ENCODE measurements around the gene PHRF1. TPM values are rescaled to one million over a fixed set of nuclear protein-coding genes. Genes with fewer than 3 reads are reported as not detected.

Gene PHRF1
- total and polyA plus RNA-seq, 2 of the 4 experiments (the other 2 are of a cell fraction): 10.9 to 17.5 TPM

- Histone ChIP-seq H2AFZ (replicated peaks; ENCODE audit: low read length, poor library complexity) (no peak overlapping the region), H3K79me1 (ENCODE audit: low read depth in 1 of 2, low read length in 2 of 2) (no peaks in the 10 kb centered on the region), H3K9me3 (ENCODE audit: control insufficient read depth, insufficient read depth, low read length) (no peaks in the 10 kb centered on the region), H3K9ac (ENCODE audit: low read depth, low read length) (no peak overlapping the region), H3K18ac (ENCODE audit: low read depth, low read length) (no peak overlapping the region), H3K9me1 (ENCODE audit: insufficient read depth, low read length) (no peaks in the 10 kb centered on the region), H3K56ac (ENCODE audit: extremely low read depth, insufficient read depth, low read length) (no peak overlapping the region), H2AK9ac (replicated peaks; ENCODE audit: low read depth, low read length, poor library complexity) (no peak overlapping the region), H2BK120ac (ENCODE audit: low read depth, low read length) (no peak overlapping the region), H4K20me1 (ENCODE audit: insufficient read depth, low read length) (0 out of 2 replicates have a peak, but pooled peaks cover under 1% of the 10 kb centered on the region), H3K23ac (ENCODE audit: low read depth, low read length) (no peak overlapping the region), H3K4ac (ENCODE audit: low read depth, low read length) (no peak overlapping the region), H3K27me3 (ENCODE audit: control insufficient read depth, insufficient read depth, low read length) (peaks cover 27% of the 10 kb centered on the region), H3K4me3 (ENCODE audit: insufficient read depth, low read depth, low read length) (no peak overlapping the region), H3K36me3 (ENCODE audit: control insufficient read depth, insufficient read depth, low read length) (peaks cover 2% of the 10 kb centered on the region; the same call in 1 of the 2 replicates), H2AK5ac (ENCODE audit: low read depth, low read length) (no peak overlapping the region), H4K5ac (ENCODE audit: low read depth, low read length) (no peak overlapping the region), H4K91ac (ENCODE audit: insufficient read depth, low read depth, low read length) (no peak overlapping the region), H3K14ac (replicated peaks; ENCODE audit: low read depth, low read length) (no peak overlapping the region), H4K8ac (ENCODE audit: low read depth in 2 of 2, low read length in 2 of 2) (no peak overlapping the region), H3K4me1 (ENCODE audit: control insufficient read depth, insufficient read depth, low read length) (peaks cover 2% of the 10 kb centered on the region; the same call in 1 of the 2 replicates), H2BK5ac (ENCODE audit: low read depth, low read length, poor library complexity, severe bottlenecking) (no peak overlapping the region), H3K27ac (ENCODE audit: insufficient read depth, low read length) (no peak overlapping the region), H2BK15ac (ENCODE audit: low read depth, low read length) (no peak overlapping the region), H2BK20ac (ENCODE audit: low read depth, low read length) (no peak overlapping the region), H3K4me2 (ENCODE audit: low read depth, low read length) (no peak overlapping the region)
- ChIA-PET CTCF (no interaction called here), POLR2A (ENCODE audit: unreplicated experiment) (no interaction called here)
- no peak for TF ChIP-seq MXI1 (IDR thresholded peaks at IDR 0.05; ENCODE audit: borderline replicate concordance, low read depth, low read length)
- no peak for TF ChIP-seq USF2 (IDR thresholded peaks at IDR 0.05; ENCODE audit: low read depth, low read length)
- TF ChIP-seq NFE2L2 (IDR thresholded peaks at IDR 0.05; ENCODE audit: low read depth, low read length): no peak
- no peak for TF ChIP-seq RCOR1 (IDR thresholded peaks at IDR 0.05; ENCODE audit: insufficient replicate concordance, low read length)
- no peak for TF ChIP-seq CEBPB (IDR thresholded peaks at IDR 0.05; ENCODE audit: low read depth, low read length)
- TF ChIP-seq BHLHE40 (IDR thresholded peaks at IDR 0.05; ENCODE audit: low read depth, low read length): no peak
- TF ChIP-seq MAZ (IDR thresholded peaks at IDR 0.05; ENCODE audit: borderline replicate concordance, low read depth, low read length): no peak
- TF ChIP-seq RAD21 (IDR thresholded peaks at IDR 0.05; ENCODE audit: low read length): no peak
- BruUV-seq (replicated peaks): no TSS peak
- ATAC-seq (ENCODE audit: low read depth) (no peak), DNase-seq (no peak)
- dilution Hi-C loops (cut with HindIII; ENCODE audit: low sequenced_read_pairs, unreplicated experiment): no loop called here
- in situ Hi-C loops (cut with MboI; ENCODE audit: low sequenced_read_pairs): no loop called here
- WGBS, 2 experiments (ENCODE audit: extremely low coverage in 2 of 2, insufficient read length in 1 of 2): 77% methylated on average over 5 of the region's 16 CpGs; no CpG with 5 or more reads in 1 of the 2 experiments
- intact Hi-C loops (cut with micrococcal nuclease): loop anchor here (10.0 kb wide), 1 partner anchor 174 kb away; no protein-coding TSS in a partner anchor
Observed at GRCh38 chr11:551131-551530, 25.1 kb upstream of the PHRF1 start.

All from IMR-90 (cell line).